MCF 10A (cell line): ENCODE data around the gene LIM2. TPM values are rescaled to one million over a fixed set of nuclear protein-coding genes. Genes with fewer than 3 reads are reported as not detected.
"Not testable (repeated sequence)": the region's sequence is repeated elsewhere in the genome, so short reads cannot be mapped to it uniquely, and the experiment has no call there.

ENCODE experiments used
- BruUV-seq: library from RNA; stranded (reverse); fragments of 400-500 nt; replicated peaks from 2 replicates; lab custom pipeline; 2021; lab: Mats Ljungman, UMichigan
- CTCF ChIA-PET: fragments of 300-600 bp; sonication (Branson Sonifier 250); formaldehyde crosslinking; extraction: SDS; loops from one replicate; lab custom pipeline; 2021; ENCODE audit warnings: antibody characterized with exemption, inconsistent platforms; lab: Yijun Ruan, JAX
- POLR2A ChIA-PET: fragments of 300-600, 350-650 bp; sonication (Branson Sonifier 250); formaldehyde crosslinking; extraction: SDS; loops from one replicate; lab custom pipeline; 2020; ENCODE audit warnings: antibody characterized with exemption, inconsistent platforms; lab: Yijun Ruan, JAX
- DNase-seq: peaks from one replicate; pipeline ENCODE4 v3.0.0-alpha.2; 2018; ENCODE audit not compliant: unreplicated experiment
- H3K27ac Mint-ChIP-seq: one replicate; pipeline ENCODE4 v1.8.0; 2022; ENCODE audit warnings: mild to moderate bottlenecking, low read depth, mixed read lengths; ENCODE audit not compliant: unreplicated experiment
- H3K27me3 Mint-ChIP-seq: one replicate; pipeline ENCODE4 v1.8.0; 2022; ENCODE audit warnings: mixed read lengths; ENCODE audit not compliant: insufficient read depth, unreplicated experiment
- H3K36me3 Mint-ChIP-seq: one replicate; pipeline ENCODE4 v1.8.0; 2022; ENCODE audit warnings: mild to moderate bottlenecking, moderate library complexity, mixed read lengths; ENCODE audit not compliant: insufficient read depth, unreplicated experiment
- H3K4me1 Mint-ChIP-seq: one replicate; pipeline ENCODE4 v1.8.0; 2022; ENCODE audit warnings: mixed read lengths; ENCODE audit not compliant: insufficient read depth, unreplicated experiment
- H3K4me3 Mint-ChIP-seq: one replicate; pipeline ENCODE4 v1.8.0; 2022; ENCODE audit warnings: mild to moderate bottlenecking, moderate library complexity, mixed read lengths; ENCODE audit not compliant: unreplicated experiment
- H3K9me3 Mint-ChIP-seq: one replicate; pipeline ENCODE4 v1.8.0; 2022; ENCODE audit warnings: mixed read lengths; ENCODE audit not compliant: unreplicated experiment
- CTCF ChIP-seq: fragments of 200-600 bp; IDR thresholded peaks from one replicate; pipeline ENCODE4 v1.8.0; 2022; ENCODE audit warnings: antibody characterized with exemption, mild to moderate bottlenecking; ENCODE audit not compliant: unreplicated experiment
- intact Hi-C: fragments of 100-400 bp; cut with micrococcal nuclease; formaldehyde crosslinking; loops from 2 replicates; pipeline ENCODE4 v1.14.1; 2022
- total RNA-seq: library from RNA; stranded (reverse); gene quantifications from 2 replicates; pipeline ENCODE4 v1.2.3, GENCODE V29; 2022

Gene LIM2
- total RNA-seq, 1 experiment from 2014 or later = not detected

GRCh38 chr19:51399231-51399630 lies 11.5 kb upstream of the LIM2 start:
- Mint-ChIP-seq H3K36me3 (no peaks in the 10 kb centered on the region), H3K27ac (no peak overlapping the region), H3K9me3 (peaks cover 21% of the 10 kb centered on the region), H3K27me3 (no peaks in the 10 kb centered on the region), H3K4me3 (no peak overlapping the region), H3K4me1 (peaks cover 7% of the 10 kb centered on the region)
- ChIA-PET POLR2A (no interaction called here), CTCF (interaction anchor here (0.9 to 4.9 kb wide), 13 partner anchors 9 to 261 kb away, joined by 3 to 28 read pairs (median 7); partner anchors contain the start of gene NKG7)
- TF ChIP-seq CTCF = no peak
- BruUV-seq = no TSS peak
- intact Hi-C loops = loop anchor here (2.0 kb wide), 1 partner anchor 60 kb away; no protein-coding TSS in a partner anchor
- DNase-seq = no peak

GRCh38 chr19:51398096-51398704 lies 10.4 kb upstream of the LIM2 start:
- H3K27ac Mint-ChIP-seq = no peak overlapping the region
- H3K36me3 Mint-ChIP-seq = no peaks in the 10 kb centered on the region
- peaks cover 7% of the 10 kb centered on the region for H3K4me1 Mint-ChIP-seq
- peak; percentile 43 for DNase-seq
- ChIA-PET POLR2A (no interaction called here), CTCF (interaction anchor here (0.6 to 4.9 kb wide), 35 partner anchors 8 to 387 kb away, joined by 3 to 28 read pairs (median 4); partner anchors contain the start of genes NKG7 and SIGLEC10)
- H3K27me3 Mint-ChIP-seq = no peaks in the 10 kb centered on the region
- peak; percentile 30 for TF ChIP-seq CTCF
- no peak overlapping the region for H3K4me3 Mint-ChIP-seq
- intact Hi-C loops = loop anchor here (1.0 to 2.0 kb wide), 3 partner anchors 59 to 259 kb away; no protein-coding TSS in a partner anchor
- BruUV-seq = no TSS peak
- peaks cover 13% of the 10 kb centered on the region for H3K9me3 Mint-ChIP-seq

GRCh38 chr19:51397453-51397852 lies 9.7 kb upstream of the LIM2 start:
- CTCF ChIA-PET = interaction anchor here (0.5 to 4.9 kb wide), 28 partner anchors 8 to 387 kb away, joined by 3 to 28 read pairs (median 5); partner anchors contain the start of gene SIGLEC10
- H3K4me1 Mint-ChIP-seq, intact Hi-C loops, H3K27ac Mint-ChIP-seq, DNase-seq, BruUV-seq, H3K27me3 Mint-ChIP-seq, H3K4me3 Mint-ChIP-seq, H3K36me3 Mint-ChIP-seq: not testable (repeated sequence)
- POLR2A ChIA-PET = interaction anchor here (1.6 kb wide), 1 partner anchor 9 kb away, joined by 3 read pairs; no protein-coding TSS in a partner anchor
- peaks cover 10% of the 10 kb centered on the region for H3K9me3 Mint-ChIP-seq

- Mint-ChIP-seq H3K27ac (no peak overlapping the region), H3K4me1 (peaks cover 7% of the 10 kb centered on the region), H3K27me3 (no peaks in the 10 kb centered on the region), H3K9me3 (no peaks in the 10 kb centered on the region), H3K36me3 (no peaks in the 10 kb centered on the region), H3K4me3 (no peak overlapping the region)
- no TSS peak for BruUV-seq
- CTCF ChIA-PET = interaction anchor here (0.6 to 4.9 kb wide), 13 partner anchors 13 to 264 kb away, joined by 3 to 28 read pairs (median 4); no protein-coding TSS in a partner anchor
- no peak for DNase-seq
- POLR2A ChIA-PET = interaction anchor here (0.6 to 1.6 kb wide), 2 partner anchors 10 to 218 kb away, joined by 3 read pairs; no protein-coding TSS in a partner anchor
- intact Hi-C loops = no loop called here
- TF ChIP-seq CTCF = no peak
These were observed 8.4 kb upstream of the LIM2 start for GRCh38 chr19:51396175-51396574.
